NAMALWA (cell line): ENCODE results near the gene NINL.
"Not testable (repeated sequence)": the region's sequence is repeated elsewhere in the genome, so short reads cannot be mapped to it uniquely, and the experiment has no call there.

Experiments
- DNase-seq: peaks from one replicate; pipeline ENCODE4 v3.0.0-alpha.2; 2015; ENCODE audit warnings: low spot score

The NINL gene

GRCh38 chr20:25592135-25592852, 7.0 kb upstream of the NINL start:
- DNase-seq: no peak

GRCh38 chr20:25590778-25591177, 5.4 kb upstream of the NINL start:
- not testable (repeated sequence) for DNase-seq

GRCh38 chr20:25588491-25588890, 3.2 kb upstream of the NINL start:
- no peak for DNase-seq

GRCh38 chr20:25587536-25587935, 2.2 kb upstream of the NINL start:
- DNase-seq: no peak

GRCh38 chr20:25586877-25587276, 1.5 kb upstream of the NINL start:
- no peak for DNase-seq

GRCh38 chr20:25583607-25584006, 1.7 kb downstream of the NINL start:
- DNase-seq: not testable (repeated sequence)

GRCh38 chr20:25580711-25581110, 4.6 kb downstream of the NINL start:
- DNase-seq: no peak

GRCh38 chr20:25579081-25579770, 6.1 kb downstream of the NINL start:
- no peak for DNase-seq

GRCh38 chr20:25576783-25577530, 8.4 kb downstream of the NINL start:
- no peak for DNase-seq

- DNase-seq: no peak
Measured at GRCh38 chr20:25574411-25574810, 10.9 kb downstream of the NINL start.

- DNase-seq: no peak
Measured at GRCh38 chr20:25573288-25574251, 11.8 kb downstream of the NINL start.

GRCh38 chr20:25571817-25572216, 13.5 kb downstream of the NINL start:
- no peak for DNase-seq

- no peak for DNase-seq
Measured at GRCh38 chr20:25571240-25571639, 14.1 kb downstream of the NINL start.

GRCh38 chr20:25570148-25570530, 15.2 kb downstream of the NINL start:
- no peak for DNase-seq

- DNase-seq: no peak
Measured at GRCh38 chr20:25567286-25567685, 18.0 kb downstream of the NINL start.

GRCh38 chr20:25566821-25567220, 18.5 kb downstream of the NINL start:
- DNase-seq: no peak

GRCh38 chr20:25565578-25566157, 19.7 kb downstream of the NINL start:
- no peak for DNase-seq

- DNase-seq: no peak
Measured at GRCh38 chr20:25563876-25564275, 21.5 kb downstream of the NINL start.

- DNase-seq: no peak
Measured at GRCh38 chr20:25563362-25563761, 22.0 kb downstream of the NINL start.

- not testable (repeated sequence) for DNase-seq
Measured at GRCh38 chr20:25561771-25562170, 23.6 kb downstream of the NINL start.

GRCh38 chr20:25553819-25554296, 31.5 kb downstream of the NINL start:
- no peak for DNase-seq
